Kidney (tissue), 14 donors: ENCODE data around the gene GPX4. TPM values are rescaled to one million over a fixed set of nuclear protein-coding genes. Genes with fewer than 3 reads are reported as not detected.
A peak's percentile ranks its signal among the peaks of the same experiment; 100 is the strongest.

Source experiments
- DNase-seq, 5 donors: peaks; one replicate each; pipeline ENCODE4 v3.0.0-alpha.2; 2013 to 2020
- FAIRE-seq: peaks from 2 replicates; lab custom pipeline; 2012; peaks lifted over from hg19 to GRCh38; lab: Jason Lieb, UNC
- H3K27ac ChIP-seq, 2 donors: one replicate each; pipeline ENCODE4 v1.7.0; 2013; ENCODE audit warnings: low read depth in 2 of 2, low read length in 2 of 2, inconsistent platforms in 1 of 2
- H3K27me3 ChIP-seq: one replicate; pipeline ENCODE4 v1.7.1; 2013; ENCODE audit warnings: low read length, inconsistent platforms; ENCODE audit not compliant: control insufficient read depth, insufficient read depth
- H3K36me3 ChIP-seq, 3 donors: one replicate each; pipeline versions ENCODE4 v1.7.0 to v1.7.1; 2013; ENCODE audit warnings: low read length in 3 of 3, control low read depth in 1 of 3, inconsistent platforms in 1 of 3; ENCODE audit not compliant: insufficient read depth in 3 of 3, control insufficient read depth in 2 of 3
- H3K4me1 ChIP-seq, 3 donors: one replicate each; pipeline versions ENCODE4 v1.7.0 to v1.7.1; 2013; ENCODE audit warnings: low read length in 3 of 3, inconsistent platforms in 1 of 3, low read depth in 1 of 3; ENCODE audit not compliant: control insufficient read depth in 2 of 3, insufficient read depth in 2 of 3
- H3K4me3 ChIP-seq, 3 donors: one replicate each; pipeline versions ENCODE4 v1.7.0 to v1.8.1; 2013; ENCODE audit warnings: low read length in 3 of 3, control low read depth in 1 of 3, inconsistent platforms in 1 of 3
- H3K9ac ChIP-seq, 3 donors: one replicate each; pipeline versions ENCODE4 v1.7.0 to v1.7.1; 2013; ENCODE audit warnings: low read length in 3 of 3, control low read depth in 1 of 3, inconsistent platforms in 1 of 3
- H3K9me3 ChIP-seq, 3 donors: one replicate each; pipeline versions ENCODE4 v1.7.0 to v1.7.1; 2013; ENCODE audit warnings: low read length in 3 of 3, control low read depth in 1 of 3, inconsistent platforms in 1 of 3; ENCODE audit not compliant: control insufficient read depth in 2 of 3, insufficient read depth in 1 of 3
- CTCF ChIP-seq: IDR thresholded peaks from 3 replicates; pipeline ENCODE4 v1.5.1; 2012; ENCODE audit warnings: mild to moderate bottlenecking, moderate library complexity, borderline replicate concordance; ENCODE audit not compliant: insufficient read depth; ENCODE audit errors: extremely low read depth
- intact Hi-C: fragments of 100-400 bp; cut with DNase I; formaldehyde crosslinking; loops from one replicate; pipeline ENCODE4 v1.11.1; 2022
- polyA plus RNA-seq: library from polyadenylated mRNA; stranded (reverse); fragments of 350-450 nt; fragmentation: Illumina TruSeq; extraction: RNeasy Lipid Tissue Mini Kit (QIAGEN cat#74804); gene quantifications from one replicate; pipeline ENCODE4 v1.2.3, GENCODE V29; 2014; ENCODE audit warnings: low read depth, low replicate concordance; ENCODE audit not compliant: insufficient read depth
- total RNA-seq: library from RNA; stranded (reverse); fragmentation: NEBNext Ultra II Directional; extraction: Animal tissue kit (Norgen Biotek cat#: 25700); gene quantifications from one replicate; pipeline ENCODE4 v1.2.1, GENCODE V29; 2021
- donor health status: control.
- donor health status: control.
- donor health status: control.
- donor health status: control.
- donor health status: control.
- donor health status: DM: yes; HTN: yes; CAD: no.
- donor health status: Normal renal cell carcinoma (clear cell type).

GPX4 gene
- total and polyA plus RNA-seq, 2 donors from 2014 or later, result 268 to 966 TPM

GRCh38 chr19:1147934-1148549, 44.2 kb downstream of the GPX4 start:
- TF ChIP-seq CTCF, result no peak
- Histone ChIP-seq H3K36me3 (peaks cover 0 to 3% (median under 1%) of the 10 kb centered on the region in 3 donors), H3K4me3 (no peak overlapping the region), H3K9ac (no peak overlapping the region), H3K27ac (no peak overlapping the region), H3K27me3 (no peaks in the 10 kb centered on the region), H3K9me3 (no peaks in the 10 kb centered on the region), H3K4me1 (peaks cover 0 to 18% (median 5%) of the 10 kb centered on the region in 3 donors)
- FAIRE-seq (no peak), DNase-seq (no peak)
- intact Hi-C loops, result no loop called here

- Histone ChIP-seq H3K9me3 (no peaks in the 10 kb centered on the region), H3K9ac (no peak overlapping the region), H3K36me3 (peaks cover 0 to 3% (median 0%) of the 10 kb centered on the region in 3 donors), H3K27ac (no peak overlapping the region), H3K27me3 (no peaks in the 10 kb centered on the region), H3K4me1 (peaks cover 0 to 19% (median 5%) of the 10 kb centered on the region in 3 donors), H3K4me3 (no peak overlapping the region)
- FAIRE-seq, result no peak
- DNase-seq, result no peak
- intact Hi-C loops, result no loop called here
- TF ChIP-seq CTCF, result no peak
Observed at GRCh38 chr19:1149259-1150045, 45.7 kb downstream of the GPX4 start.

GRCh38 chr19:1150333-1151036, 46.7 kb downstream of the GPX4 start:
- H3K27me3 ChIP-seq, result no peaks in the 10 kb centered on the region
- H3K9ac ChIP-seq, result no peak overlapping the region
- TF ChIP-seq CTCF, result no peak
- peaks cover 0 to 3% (median 0%) of the 10 kb centered on the region in 3 donors for H3K36me3 ChIP-seq
- H3K4me3 ChIP-seq, result no peak overlapping the region
- FAIRE-seq (no peak), DNase-seq (no peak)
- intact Hi-C loops, result no loop called here
- H3K27ac ChIP-seq, result peak overlapping the region; percentile 85 to 92
- no peaks in the 10 kb centered on the region for H3K9me3 ChIP-seq
- H3K4me1 ChIP-seq, result peaks cover 0 to 28% (median 8%) of the 10 kb centered on the region in 3 donors
